SK-N-MC (cell line): Measurements from ENCODE around the gene CDH23.

Experiments used
- DNase-seq: peaks from one replicate; pipeline ENCODE4 v3.0.0-alpha.2; 2011; ENCODE audit warnings: low read depth, low spot score
- H3K27ac ChIP-seq: fragments of 200-600 bp; sonication (generic); 2 replicates; pipeline ENCODE4 v1.5.1; 2016; ENCODE audit warnings: mixed run types
- H3K36me3 ChIP-seq: fragments of 200-600 bp; sonication (generic); 2 replicates; pipeline ENCODE4 v1.6.1; 2017; ENCODE audit warnings: antibody characterized with exemption, low read length, mixed read lengths; ENCODE audit not compliant: insufficient read depth
- H3K4me3 ChIP-seq: fragments of 200-600 bp; sonication (generic); 2 replicates; pipeline ENCODE4 v1.5.1; 2016
- H3K9ac ChIP-seq: fragments of 200-600 bp; sonication (generic); 2 replicates; pipeline ENCODE4 v1.8.0; 2017; ENCODE audit warnings: mixed run types, mixed read lengths; ENCODE audit not compliant: insufficient read length
- H3K9me3 ChIP-seq: fragments of 200-600 bp; sonication (generic); 2 replicates; pipeline ENCODE4 v1.6.1; 2017; ENCODE audit warnings: low read depth, mild to moderate bottlenecking, antibody characterized with exemption, low read length, moderate library complexity, mixed read lengths
- EZH2 ChIP-seq: fragments of 200-600 bp; sonication (generic); IDR thresholded peaks from one replicate; pipeline ENCODE4 v1.6.1; 2017; ENCODE audit warnings: antibody characterized with exemption
- FOXP2 ChIP-seq: optimal IDR thresholded peaks from 2 replicates; pipeline ENCODE3; 2011; ENCODE audit warnings: mild to moderate bottlenecking, moderate library complexity; ENCODE audit not compliant: insufficient read depth; ENCODE audit errors: extremely low read length, control extremely low read depth
- POLR2AphosphoS5 ChIP-seq: IDR thresholded peaks from 2 replicates; pipeline ENCODE4 v1.6.1; 2012; ENCODE audit warnings: mild to moderate bottlenecking, low read depth, low read length, borderline replicate concordance

The CDH23 gene

DNA sequence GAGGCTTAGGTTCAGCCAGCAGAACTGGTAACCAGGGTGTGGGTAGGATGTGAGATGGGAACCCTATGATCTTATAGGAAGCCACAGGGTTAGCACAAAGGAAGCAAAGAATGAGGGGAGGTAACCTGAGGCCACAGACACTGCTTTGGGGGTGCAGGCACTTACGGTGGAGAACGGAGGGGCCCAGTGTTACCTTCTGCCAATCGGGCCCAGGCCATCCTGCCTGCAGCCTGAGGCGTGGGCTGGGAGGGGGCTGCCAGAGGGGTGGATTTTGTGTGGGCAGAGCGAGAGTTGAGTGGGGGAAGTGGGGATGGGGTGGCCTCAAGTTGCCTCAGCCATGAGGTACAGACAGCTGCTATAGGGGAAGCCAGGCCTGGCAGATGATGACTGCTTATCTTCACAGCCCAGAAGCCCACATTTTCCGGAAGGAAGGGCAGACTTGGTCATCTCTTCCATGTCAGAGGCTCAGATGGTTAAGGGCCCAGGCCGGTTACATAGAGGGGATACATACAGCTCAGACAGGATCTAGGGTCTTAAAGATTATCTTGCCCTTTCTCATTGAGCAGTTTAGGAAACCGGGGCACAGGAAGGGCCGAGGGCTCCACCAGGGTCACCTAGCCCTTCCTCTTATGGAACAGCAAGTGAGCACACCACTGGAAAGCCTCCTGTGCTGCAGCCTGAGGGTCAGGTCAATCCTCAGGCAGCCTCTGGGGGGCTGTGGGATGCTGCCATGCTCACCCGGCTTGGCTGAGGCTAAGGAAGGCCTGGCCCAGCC, 401.0 kb downstream of the CDH23 start:
- no peak overlapping the region for H3K9ac ChIP-seq
- H3K9me3 ChIP-seq = no peaks in the 10 kb centered on the region
- no peaks in the 10 kb centered on the region for H3K36me3 ChIP-seq
- TF ChIP-seq FOXP2 = no peak
- no peak for TF ChIP-seq POLR2AphosphoS5
- TF ChIP-seq EZH2 = no peak
- no peak overlapping the region for H3K4me3 ChIP-seq
- H3K27ac ChIP-seq = no peak overlapping the region
- no peak for DNase-seq

DNA sequence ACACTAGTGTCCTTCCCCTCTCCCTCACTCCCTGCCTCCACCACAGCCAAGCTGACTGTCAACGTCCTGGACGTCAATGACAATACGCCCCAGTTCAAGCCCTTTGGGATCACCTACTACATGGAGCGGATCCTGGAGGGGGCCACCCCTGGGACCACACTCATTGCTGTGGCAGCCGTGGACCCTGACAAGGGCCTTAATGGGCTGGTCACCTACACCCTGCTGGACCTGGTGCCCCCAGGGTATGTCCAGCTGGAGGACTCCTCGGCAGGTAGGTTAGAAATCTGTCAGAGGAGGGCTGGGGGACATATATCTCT, 401.5 kb downstream of the CDH23 start:
- DNase-seq = no peak
- TF ChIP-seq FOXP2 (no peak), EZH2 (no peak), POLR2AphosphoS5 (no peak)
- Histone ChIP-seq H3K9ac (no peak overlapping the region), H3K27ac (no peak overlapping the region), H3K36me3 (no peaks in the 10 kb centered on the region), H3K9me3 (no peaks in the 10 kb centered on the region), H3K4me3 (no peak overlapping the region)

DNA sequence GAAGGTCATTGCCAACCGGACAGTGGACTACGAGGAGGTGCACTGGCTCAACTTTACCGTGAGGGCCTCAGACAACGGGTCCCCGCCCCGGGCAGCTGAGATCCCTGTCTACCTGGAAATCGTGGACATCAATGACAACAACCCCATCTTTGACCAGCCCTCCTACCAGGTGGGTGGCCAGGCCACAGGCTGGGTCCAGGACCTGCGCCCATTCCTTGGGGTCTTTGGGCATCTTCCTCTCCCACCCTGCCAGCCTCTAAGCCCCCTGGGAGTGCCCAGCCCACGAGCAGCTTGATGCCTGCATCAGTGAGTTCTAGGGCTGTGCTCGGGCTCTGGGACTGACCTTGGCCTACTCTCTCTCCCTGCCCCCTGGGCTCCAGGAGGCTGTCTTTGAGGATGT, 402.4 kb downstream of the CDH23 start:
- Histone ChIP-seq H3K9me3 (no peaks in the 10 kb centered on the region), H3K9ac (no peak overlapping the region), H3K4me3 (no peak overlapping the region), H3K27ac (no peak overlapping the region), H3K36me3 (no peaks in the 10 kb centered on the region)
- DNase-seq = no peak
- no peak for TF ChIP-seq FOXP2
- no peak for TF ChIP-seq POLR2AphosphoS5
- TF ChIP-seq EZH2 = no peak

GRCh38 chr10:71799608-71800453, 403.1 kb downstream of the CDH23 start:
- no peaks in the 10 kb centered on the region for H3K9me3 ChIP-seq
- no peak for TF ChIP-seq FOXP2
- TF ChIP-seq EZH2 = no peak
- no peak for TF ChIP-seq POLR2AphosphoS5
- DNase-seq = no peak
- H3K36me3 ChIP-seq = no peaks in the 10 kb centered on the region
- H3K9ac ChIP-seq = no peak overlapping the region
- no peak overlapping the region for H3K27ac ChIP-seq
- H3K4me3 ChIP-seq = no peak overlapping the region

GRCh38 chr10:71801361-71801760, 404.6 kb downstream of the CDH23 start:
- H3K9me3 ChIP-seq = no peaks in the 10 kb centered on the region
- no peak overlapping the region for H3K27ac ChIP-seq
- TF ChIP-seq EZH2 (no peak), POLR2AphosphoS5 (no peak), FOXP2 (no peak)
- DNase-seq = no peak
- no peak overlapping the region for H3K4me3 ChIP-seq
- H3K36me3 ChIP-seq = no peaks in the 10 kb centered on the region
- no peak overlapping the region for H3K9ac ChIP-seq

DNA sequence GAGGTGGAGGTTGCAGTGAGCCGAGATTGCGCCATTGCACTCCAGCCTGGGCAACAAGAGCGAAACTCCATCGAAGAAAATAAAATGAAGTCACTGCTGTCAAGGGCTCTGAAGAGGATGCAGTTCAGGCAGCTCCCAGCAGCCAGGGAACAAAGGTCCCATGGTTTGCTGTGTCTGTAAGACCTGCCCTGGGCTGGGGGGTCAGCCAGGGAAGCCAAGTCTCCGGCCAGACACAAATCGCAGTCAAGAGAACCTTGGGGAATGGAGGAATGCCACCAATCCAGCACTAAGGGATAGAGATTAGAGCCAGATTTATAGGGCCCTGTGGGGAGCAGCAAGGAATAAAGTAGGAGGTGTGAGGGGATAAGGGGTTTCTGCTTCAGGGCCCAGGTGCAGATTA, 405.5 kb downstream of the CDH23 start:
- no peaks in the 10 kb centered on the region for H3K9me3 ChIP-seq
- no peak overlapping the region for H3K9ac ChIP-seq
- H3K36me3 ChIP-seq = no peaks in the 10 kb centered on the region
- H3K4me3 ChIP-seq = no peak overlapping the region
- TF ChIP-seq POLR2AphosphoS5 = no peak
- no peak for TF ChIP-seq EZH2
- no peak for TF ChIP-seq FOXP2
- no peak for DNase-seq
- H3K27ac ChIP-seq = no peak overlapping the region

GRCh38 chr10:71802715-71803488, 406.2 kb downstream of the CDH23 start:
- H3K9me3 ChIP-seq = no peaks in the 10 kb centered on the region
- no peak for DNase-seq
- TF ChIP-seq EZH2 = no peak
- no peak for TF ChIP-seq FOXP2
- no peaks in the 10 kb centered on the region for H3K36me3 ChIP-seq
- no peak overlapping the region for H3K9ac ChIP-seq
- no peak overlapping the region for H3K27ac ChIP-seq
- no peak overlapping the region for H3K4me3 ChIP-seq

DNA sequence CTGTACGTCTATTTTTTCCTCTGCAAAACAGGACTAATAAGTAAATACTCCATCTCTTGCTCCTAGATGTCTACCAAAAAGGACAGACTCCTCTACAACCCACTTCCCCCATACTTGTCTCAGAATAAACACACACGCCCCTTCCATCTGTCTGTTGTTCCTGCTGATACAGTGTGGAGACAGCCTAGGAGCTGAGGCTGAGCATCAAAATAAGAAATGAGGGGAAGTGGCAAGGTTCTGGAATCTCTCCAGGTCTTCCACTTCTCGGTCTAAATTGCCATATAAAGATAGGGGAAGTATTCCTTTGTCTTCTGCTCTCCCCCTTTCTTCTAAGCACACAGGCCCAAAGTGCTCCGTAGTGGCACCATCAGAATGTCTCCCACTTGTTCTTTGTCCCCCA, 407.4 kb downstream of the CDH23 start:
- Histone ChIP-seq H3K9me3 (no peaks in the 10 kb centered on the region), H3K9ac (no peak overlapping the region)
- DNase-seq = no peak

More for the DNA sequence above, 407.4 kb downstream of the CDH23 start:
- Histone ChIP-seq H3K27ac (no peak overlapping the region), H3K4me3 (no peak overlapping the region), H3K36me3 (no peaks in the 10 kb centered on the region)
- no peak for TF ChIP-seq POLR2AphosphoS5
- no peak for TF ChIP-seq FOXP2
- TF ChIP-seq EZH2 = no peak
